ENCODE measurements around the gene ZNF469.

DNA sequence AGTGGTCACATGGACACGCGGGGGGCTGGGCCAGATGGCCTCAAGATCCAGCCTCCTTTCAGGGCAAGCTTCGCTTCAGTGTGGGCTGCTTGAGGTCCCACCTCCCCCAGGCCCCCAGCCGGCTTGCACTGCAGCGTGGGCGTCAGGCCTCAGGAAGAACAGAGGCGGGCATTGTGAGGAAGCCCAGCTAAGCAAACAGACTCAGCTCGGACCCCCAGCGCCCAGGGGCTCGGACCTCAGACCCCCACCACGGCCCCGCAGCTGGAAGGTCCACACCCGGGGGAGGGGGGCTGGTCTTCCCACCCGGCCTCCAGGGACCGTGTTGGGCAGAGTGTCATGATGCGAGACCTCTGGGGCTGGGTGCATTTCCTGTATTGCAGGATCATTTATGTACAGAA lies 24.7 kb upstream of the ZNF469 start:
- TF ChIP-seq, protein P1, sequence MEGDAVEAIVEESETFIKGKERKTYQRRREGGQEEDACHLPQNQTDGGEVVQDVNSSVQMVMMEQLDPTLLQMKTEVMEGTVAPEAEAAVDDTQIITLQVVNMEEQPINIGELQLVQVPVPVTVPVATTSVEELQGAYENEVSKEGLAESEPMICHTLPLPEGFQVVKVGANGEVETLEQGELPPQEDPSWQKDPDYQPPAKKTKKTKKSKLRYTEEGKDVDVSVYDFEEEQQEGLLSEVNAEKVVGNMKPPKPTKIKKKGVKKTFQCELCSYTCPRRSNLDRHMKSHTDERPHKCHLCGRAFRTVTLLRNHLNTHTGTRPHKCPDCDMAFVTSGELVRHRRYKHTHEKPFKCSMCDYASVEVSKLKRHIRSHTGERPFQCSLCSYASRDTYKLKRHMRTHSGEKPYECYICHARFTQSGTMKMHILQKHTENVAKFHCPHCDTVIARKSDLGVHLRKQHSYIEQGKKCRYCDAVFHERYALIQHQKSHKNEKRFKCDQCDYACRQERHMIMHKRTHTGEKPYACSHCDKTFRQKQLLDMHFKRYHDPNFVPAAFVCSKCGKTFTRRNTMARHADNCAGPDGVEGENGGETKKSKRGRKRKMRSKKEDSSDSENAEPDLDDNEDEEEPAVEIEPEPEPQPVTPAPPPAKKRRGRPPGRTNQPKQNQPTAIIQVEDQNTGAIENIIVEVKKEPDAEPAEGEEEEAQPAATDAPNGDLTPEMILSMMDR (optimal IDR thresholded peaks at IDR 0.05 in 1 of 3, IDR thresholded peaks at IDR 0.05 in 1 of 3, conservative IDR thresholded peaks at IDR 0.05 in 1 of 3; ENCODE audit: extremely low read depth in 1 of 3, insufficient read depth in 2 of 3, low read length in 3 of 3): no peak
- no peak for TF ChIP-seq EZH2 (IDR thresholded peaks at IDR 0.05; ENCODE audit: low read length)
